ENCODE measurements around the gene ATP6V0A1.
"Not testable (repeated sequence)": the region's sequence is repeated elsewhere in the genome, so short reads cannot be mapped to it uniquely, and the experiment has no call there.

ATP6V0A1 gene

DNA sequence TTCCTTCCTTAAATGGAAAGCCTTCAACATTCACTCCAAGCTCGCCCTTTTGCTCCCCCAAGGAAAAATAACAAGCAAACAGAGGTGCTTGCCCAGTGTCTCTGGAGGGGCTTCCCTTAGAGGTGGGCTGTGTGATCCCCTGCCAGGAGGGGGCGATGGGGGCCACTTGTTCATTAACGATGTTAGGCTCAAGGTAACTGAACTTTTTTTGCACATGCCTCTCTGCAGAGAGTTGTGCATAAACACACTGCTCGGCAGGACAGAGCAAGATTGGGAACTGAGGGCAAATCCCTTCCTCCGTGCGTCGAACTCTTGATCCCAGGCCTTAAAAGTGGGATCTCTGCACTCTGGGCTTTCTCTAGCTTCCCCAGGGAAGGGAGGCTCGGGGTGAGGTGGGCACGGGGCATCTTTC lies 61.9 kb downstream of the ATP6V0A1 start:
- DNase-seq: no peak

- DNase-seq: no peak
Measured at GRCh38 chr17:42521036-42521435, 62.4 kb downstream of the ATP6V0A1 start.

- DNase-seq: no peak
Measured at GRCh38 chr17:42521666-42522262, 63.1 kb downstream of the ATP6V0A1 start.

DNA sequence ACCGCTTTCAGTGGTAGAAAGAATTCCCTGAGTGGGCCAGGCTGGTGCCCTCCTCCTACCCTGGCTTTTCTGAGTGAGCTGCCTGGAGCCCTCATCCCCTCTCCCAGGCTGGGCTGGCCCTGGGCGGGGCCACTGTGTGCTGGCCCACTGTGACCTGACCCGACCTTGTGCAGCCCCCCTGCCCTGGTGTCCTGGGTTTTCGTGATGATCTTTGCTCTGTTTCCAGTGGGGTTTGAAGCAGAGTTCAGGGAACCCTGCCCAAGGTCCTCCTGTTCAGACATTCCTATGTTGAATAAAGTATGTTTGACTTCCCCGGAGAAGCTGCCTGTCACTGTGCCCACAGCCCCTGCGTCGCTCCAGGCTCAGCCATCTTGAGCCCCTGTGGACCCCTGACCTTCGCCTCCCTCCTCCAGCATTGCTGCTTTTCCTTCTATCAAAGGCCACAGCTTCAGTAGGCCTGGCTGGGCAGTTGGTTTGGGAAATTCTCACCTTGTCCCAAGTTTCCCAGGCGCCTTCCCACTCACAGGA lies 63.6 kb downstream of the ATP6V0A1 start:
- no peak for DNase-seq

- DNase-seq: no peak
Measured at GRCh38 chr17:42522798-42523278, 64.2 kb downstream of the ATP6V0A1 start.

GRCh38 chr17:42525221-42525620 lies 66.5 kb downstream of the ATP6V0A1 start:
- DNase-seq: no peak

DNA sequence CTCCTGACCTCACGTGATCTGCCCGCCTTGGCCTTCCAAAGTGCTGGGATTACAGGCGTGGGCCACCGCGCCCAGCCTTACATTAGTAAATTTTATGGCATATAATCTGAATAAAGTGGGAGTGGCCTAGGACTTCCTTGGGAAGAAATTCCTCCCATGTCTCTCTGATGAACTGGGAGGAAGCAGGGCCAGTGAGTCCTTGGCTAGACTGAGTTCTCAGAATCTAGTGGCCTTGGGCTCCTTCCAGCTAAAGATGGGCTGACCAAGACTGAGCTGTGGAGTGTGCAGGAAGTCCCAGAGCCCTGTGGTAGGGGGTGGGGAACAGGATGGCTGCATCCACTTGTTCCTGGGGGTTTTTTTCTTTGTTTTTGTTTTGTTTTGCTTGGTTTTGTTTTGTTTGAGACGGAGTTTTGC lies 67.4 kb downstream of the ATP6V0A1 start:
- DNase-seq: no peak

- DNase-seq: no peak
Measured at GRCh38 chr17:42527932-42528331, 69.3 kb downstream of the ATP6V0A1 start.

- no peak for DNase-seq
Measured at GRCh38 chr17:42529061-42529460, 70.4 kb downstream of the ATP6V0A1 start.

DNA sequence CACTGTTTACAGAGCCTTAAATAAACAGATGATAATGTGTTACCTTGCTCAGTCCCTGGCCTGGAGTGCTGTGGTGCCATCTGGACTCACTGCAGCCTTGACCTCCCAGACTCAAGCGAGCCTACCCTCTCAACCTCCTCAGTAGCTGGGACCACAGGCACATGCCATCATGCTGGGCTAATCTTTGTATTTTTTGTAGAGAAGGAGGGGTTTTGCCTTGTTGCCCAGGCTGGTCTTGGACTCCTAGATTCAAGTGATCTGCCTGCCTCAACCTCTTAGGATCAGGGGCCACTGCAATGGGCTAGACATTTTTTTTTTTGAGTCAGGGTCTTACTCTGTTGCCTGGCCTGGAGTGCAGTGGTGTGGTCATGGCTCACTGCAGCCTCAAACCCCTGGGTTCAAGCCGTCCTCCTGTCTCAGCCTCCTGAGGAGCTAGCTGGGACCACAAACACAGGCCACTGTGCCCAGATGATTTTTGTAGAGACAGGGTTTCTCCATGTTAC lies 72.3 kb downstream of the ATP6V0A1 start:
- peak; percentile 66 for DNase-seq

DNA sequence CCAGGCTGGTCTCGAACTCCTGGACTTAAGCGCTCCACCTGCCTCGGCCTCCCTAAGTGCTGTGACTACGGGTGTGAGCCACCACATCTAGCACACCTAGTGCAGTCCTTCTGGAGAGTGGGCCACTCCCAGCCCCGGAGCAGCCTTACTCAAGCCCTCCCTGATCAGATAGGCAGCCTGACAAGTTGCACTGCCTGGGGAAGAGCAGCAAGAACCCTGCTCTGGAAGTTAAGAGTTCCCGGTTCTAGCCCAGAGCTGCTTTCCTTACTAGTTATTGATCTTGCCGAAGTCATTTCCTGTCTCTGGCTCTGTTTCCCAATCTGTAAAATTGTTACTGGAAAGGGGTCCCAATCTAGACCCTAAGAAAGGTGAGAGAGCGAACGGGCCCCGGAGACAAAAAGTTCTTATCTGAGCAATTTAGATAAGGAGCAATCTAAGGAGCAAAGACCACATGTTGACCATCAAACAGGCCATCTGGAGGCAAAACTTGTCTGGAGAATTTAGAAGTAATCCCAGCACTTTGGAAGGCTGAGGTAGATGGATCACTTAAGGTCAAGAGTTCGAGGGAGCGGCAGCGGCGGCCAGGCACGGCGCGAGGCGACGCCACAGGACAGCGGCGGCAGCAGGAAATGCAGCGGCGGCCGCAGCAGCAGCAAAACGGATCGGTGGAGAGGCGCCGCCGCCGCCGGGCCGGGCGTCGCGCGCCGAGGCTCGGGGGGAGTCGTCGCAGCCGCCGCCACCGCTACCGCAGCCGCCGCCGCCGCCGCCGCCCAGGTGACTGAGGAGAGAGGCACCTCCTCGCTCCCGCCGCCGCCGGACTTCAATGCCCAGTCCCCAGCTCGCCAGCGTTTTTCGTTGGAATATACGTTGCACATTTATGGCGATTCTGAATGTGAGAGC lies 73.0 kb downstream of the ATP6V0A1 start:
- DNase-seq: peak; percentile 55

DNA sequence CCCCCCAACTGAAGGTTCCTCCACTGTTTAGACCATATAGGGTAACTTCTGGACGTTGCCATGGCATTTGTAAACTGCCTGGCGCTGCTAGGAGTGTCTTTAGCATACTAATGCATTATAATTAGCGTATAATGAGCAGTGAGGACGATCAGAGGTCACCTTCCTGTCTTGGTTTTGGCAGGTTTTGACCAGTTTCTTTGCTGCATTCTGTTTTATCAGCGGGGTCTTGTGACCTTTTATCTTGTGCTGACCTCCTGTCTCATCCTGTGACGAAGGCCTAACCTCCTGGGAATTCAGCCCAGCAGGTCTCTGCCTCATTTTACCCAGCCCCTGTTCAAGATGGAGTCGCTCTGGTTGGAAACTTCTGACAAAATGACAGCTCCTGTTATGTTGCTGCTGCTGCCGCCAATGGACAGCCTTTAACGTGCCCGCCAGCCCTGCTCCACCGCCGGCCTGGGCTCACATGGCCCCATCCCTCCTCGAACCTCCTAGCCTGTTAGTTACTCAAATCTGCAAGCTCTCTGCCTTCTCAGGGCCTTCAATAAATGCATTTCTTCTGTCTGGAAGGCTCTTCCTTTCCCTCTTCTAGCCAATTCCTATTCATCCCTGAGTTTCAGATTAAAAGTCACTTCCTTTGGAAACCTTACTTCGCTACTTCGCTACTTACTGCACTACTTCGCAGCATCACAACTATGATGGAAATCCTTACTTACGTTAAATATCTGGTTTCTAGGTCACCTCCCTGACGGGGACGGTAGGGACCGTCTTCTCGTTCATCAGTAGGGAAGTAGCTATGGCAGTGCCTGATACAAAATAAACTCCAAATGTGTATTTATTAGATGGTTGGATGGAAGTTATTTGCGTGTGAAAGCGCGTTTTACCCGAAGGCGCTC lies 76.7 kb downstream of the ATP6V0A1 start:
- DNase-seq: no peak

- peak; percentile 96 for DNase-seq
Measured at GRCh38 chr17:42536048-42536371, 77.3 kb downstream of the ATP6V0A1 start, which contains the start of gene NAGLU. Gene NAGLU (plus strand): TSS chr17:42536241. CDS start chr17:42536273, 32 bp downstream.

DNA sequence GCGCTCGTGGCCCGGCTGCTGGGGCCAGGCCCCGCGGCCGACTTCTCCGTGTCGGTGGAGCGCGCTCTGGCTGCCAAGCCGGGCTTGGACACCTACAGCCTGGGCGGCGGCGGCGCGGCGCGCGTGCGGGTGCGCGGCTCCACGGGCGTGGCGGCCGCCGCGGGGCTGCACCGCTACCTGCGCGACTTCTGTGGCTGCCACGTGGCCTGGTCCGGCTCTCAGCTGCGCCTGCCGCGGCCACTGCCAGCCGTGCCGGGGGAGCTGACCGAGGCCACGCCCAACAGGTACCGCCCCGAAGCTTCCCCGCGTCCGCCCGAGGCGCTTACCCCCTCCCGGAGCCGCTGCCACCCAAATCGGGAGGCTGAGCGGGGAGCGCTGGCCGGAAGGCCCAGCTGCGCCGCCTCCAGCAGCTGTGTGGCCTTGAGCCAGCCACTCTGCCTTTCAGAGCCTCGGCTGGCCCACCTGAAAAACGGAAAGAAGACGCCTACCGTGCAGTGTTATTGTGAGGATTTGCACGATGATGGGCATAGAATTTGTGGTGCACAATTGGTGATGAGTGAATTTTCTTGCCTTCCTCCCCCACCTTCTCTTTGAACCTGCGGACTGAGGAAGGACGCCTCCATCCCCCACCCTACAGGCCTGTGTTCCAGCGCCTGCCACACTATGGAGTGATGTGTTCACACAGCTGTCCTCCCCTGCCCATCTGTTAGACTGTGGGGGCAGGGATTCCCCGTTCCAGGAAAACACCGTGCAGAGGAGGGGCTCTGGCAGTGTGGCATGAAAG lies 77.9 kb downstream of the ATP6V0A1 start:
- DNase-seq: peak; percentile 92

GRCh38 chr17:42537156-42537805 lies 78.6 kb downstream of the ATP6V0A1 start:
- DNase-seq: no peak

GRCh38 chr17:42537826-42538451 lies 79.3 kb downstream of the ATP6V0A1 start:
- no peak for DNase-seq

GRCh38 chr17:42538482-42538881 lies 79.8 kb downstream of the ATP6V0A1 start:
- DNase-seq: no peak

DNA sequence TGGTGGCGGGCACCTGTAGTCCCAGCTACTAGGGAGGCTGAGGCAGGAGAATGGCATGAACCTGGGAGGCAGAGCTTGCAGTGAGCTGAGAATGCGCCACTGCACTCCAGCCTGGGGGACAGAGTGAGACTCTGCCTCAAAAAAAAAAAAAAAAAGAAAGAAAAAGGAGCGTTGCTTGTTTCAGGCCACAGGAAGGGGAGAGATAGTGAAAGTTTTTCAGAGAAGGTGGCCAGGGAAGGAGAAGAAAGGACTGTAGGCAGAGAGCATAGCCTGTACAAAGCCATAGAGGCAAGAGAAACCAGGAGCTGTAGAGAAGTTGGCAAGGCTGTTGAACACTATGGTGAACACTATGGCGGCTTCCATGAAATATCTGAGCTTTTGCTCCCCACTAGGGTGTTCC lies 81.9 kb downstream of the ATP6V0A1 start:
- DNase-seq: not testable (repeated sequence)

DNA sequence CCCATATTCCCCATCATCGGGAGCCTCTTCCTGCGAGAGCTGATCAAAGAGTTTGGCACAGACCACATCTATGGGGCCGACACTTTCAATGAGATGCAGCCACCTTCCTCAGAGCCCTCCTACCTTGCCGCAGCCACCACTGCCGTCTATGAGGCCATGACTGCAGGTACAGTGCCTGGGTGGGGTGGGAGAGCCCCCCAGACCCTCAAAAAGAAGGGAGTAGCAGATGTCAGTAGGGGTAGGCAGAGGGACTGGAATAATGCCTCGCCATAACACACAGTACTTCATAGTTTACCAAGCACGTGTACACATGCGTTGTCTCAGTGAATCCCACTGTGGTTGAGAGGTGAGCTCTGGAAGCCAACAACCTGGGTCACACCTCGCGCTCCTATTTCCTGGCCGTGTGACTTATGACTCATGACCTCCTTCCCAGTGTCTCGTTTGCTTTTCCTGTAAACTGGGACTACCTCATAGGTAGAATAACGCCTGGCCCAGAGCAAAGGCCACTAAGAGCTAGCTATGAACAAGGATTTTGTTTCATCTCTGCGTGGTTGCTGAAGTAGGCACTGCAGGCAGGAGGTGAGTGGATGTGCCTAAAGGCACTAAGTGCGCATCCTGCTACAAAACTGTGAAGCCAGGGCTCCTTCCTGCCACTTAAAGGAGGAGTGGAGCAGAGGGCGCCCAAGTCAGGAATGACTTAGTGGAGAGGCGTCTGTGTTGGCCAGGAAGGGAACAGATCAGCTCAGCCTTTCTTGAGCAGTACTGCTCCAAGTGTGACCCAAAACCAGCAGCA lies 82.6 kb downstream of the ATP6V0A1 start:
- DNase-seq: no peak
